SK-N-SH treated with all-trans-retinoic acid at 6 μM for 48 hours (cell line): Measurements from ENCODE around the gene HMGCR.

Source experiments
- ATAC-seq: fragments of 200-7000 bp; cut with Tn5 transposase; 3 replicates; pipeline ENCODE4 v1.9.1; 2020; ENCODE audit warnings: mild to moderate bottlenecking, moderate library complexity
- ARNTL ChIP-seq: fragments of 450-650 bp; formaldehyde crosslinking; IDR thresholded peaks from 2 replicates; pipeline ENCODE4 v1.5.0; 2020; ENCODE audit warnings: low read depth, mild to moderate bottlenecking, moderate library complexity, borderline replicate concordance
- BACH2 ChIP-seq: fragments of 250-450 bp; sonication (Bioruptor Pico); IDR thresholded peaks from 2 replicates; pipeline ENCODE4 v1.9.0; 2021; ENCODE audit warnings: mild to moderate bottlenecking, borderline replicate concordance
- CSDC2 ChIP-seq: fragments of 250-450 bp; sonication (Bioruptor Pico); IDR thresholded peaks from 2 replicates; pipeline ENCODE4 v1.5.0; 2020; ENCODE audit warnings: mild to moderate bottlenecking, moderate library complexity
- GLIS3 ChIP-seq: fragments of 250-450 bp; sonication (Bioruptor Pico); IDR thresholded peaks from 2 replicates; pipeline ENCODE4 v1.5.0; 2020; ENCODE audit warnings: mild to moderate bottlenecking, moderate library complexity
- OSR1 ChIP-seq: fragments of 250-450 bp; sonication (Bioruptor Pico); IDR thresholded peaks from 2 replicates; pipeline ENCODE4 v1.8.0; 2022; ENCODE audit warnings: moderate library complexity, mild to moderate bottlenecking, inconsistent platforms
- PPARA ChIP-seq: fragments of 250-450 bp; sonication (Bioruptor Pico); IDR thresholded peaks from 2 replicates; pipeline ENCODE4 v1.5.0; 2020; ENCODE audit warnings: mild to moderate bottlenecking, borderline replicate concordance
- RARB ChIP-seq: fragments of 250-450 bp; sonication (Bioruptor Pico); IDR thresholded peaks from 2 replicates; pipeline ENCODE4 v1.8.0; 2021; ENCODE audit warnings: mild to moderate bottlenecking, moderate library complexity
- SNAI2 ChIP-seq: fragments of 250-450 bp; sonication (Bioruptor Pico); IDR thresholded peaks from 2 replicates; pipeline ENCODE4 v1.5.0; 2020; ENCODE audit warnings: mild to moderate bottlenecking, moderate library complexity
- TCF4 ChIP-seq: fragments of 250-450 bp; sonication (Bioruptor Pico); IDR thresholded peaks from 2 replicates; pipeline ENCODE4 v1.8.0; 2021; ENCODE audit warnings: mild to moderate bottlenecking, moderate library complexity, borderline replicate concordance
- TOX ChIP-seq: fragments of 250-450 bp; sonication (Bioruptor Pico); IDR thresholded peaks from 2 replicates; pipeline ENCODE4 v1.8.0; 2021; ENCODE audit warnings: mild to moderate bottlenecking, moderate library complexity, borderline replicate concordance
- ZFP3 ChIP-seq: fragments of 250-450 bp; sonication (Bioruptor Pico); IDR thresholded peaks from 2 replicates; pipeline ENCODE4 v1.5.0; 2020; ENCODE audit warnings: mild to moderate bottlenecking, moderate library complexity
- ZFP30 ChIP-seq: fragments of 450-650 bp; formaldehyde crosslinking; IDR thresholded peaks from 2 replicates; pipeline ENCODE4 v1.5.0; 2022; ENCODE audit warnings: mild to moderate bottlenecking, moderate library complexity
- ZNF565 ChIP-seq: fragments of 450-650 bp; formaldehyde crosslinking; conservative IDR thresholded peaks from 2 replicates; pipeline ENCODE4 v1.5.0; 2020; ENCODE audit warnings: low read depth, mild to moderate bottlenecking, moderate library complexity
- ZNF70 ChIP-seq: fragments of 450-650 bp; formaldehyde crosslinking; IDR thresholded peaks from 2 replicates; pipeline ENCODE4 v1.5.0; 2020; ENCODE audit warnings: mild to moderate bottlenecking, moderate library complexity
- ZNF8 ChIP-seq: fragments of 450-650 bp; formaldehyde crosslinking; IDR thresholded peaks from 2 replicates; pipeline ENCODE4 v1.5.0; 2020; ENCODE audit warnings: mild to moderate bottlenecking, moderate library complexity
- TF ChIP-seq, protein P1 (sequence below): fragments of 250-450 bp; sonication (Bioruptor Pico); IDR thresholded peaks from 2 replicates; pipeline ENCODE4 v1.5.1; 2021; ENCODE audit warnings: mild to moderate bottlenecking, moderate library complexity
- TF ChIP-seq, protein P2 (sequence below): fragments of 250-450 bp; sonication (Bioruptor Pico); IDR thresholded peaks from 2 replicates; pipeline ENCODE4 v1.5.1; 2020; ENCODE audit warnings: low read depth, mild to moderate bottlenecking, moderate library complexity
- TF ChIP-seq, protein P3 (sequence below): fragments of 250-450 bp; sonication (Bioruptor Pico); IDR thresholded peaks from 2 replicates; pipeline ENCODE4 v1.5.0; 2020; ENCODE audit warnings: mild to moderate bottlenecking, moderate library complexity
- TF ChIP-seq, protein P4 (sequence below): fragments of 250-450 bp; sonication (Bioruptor Pico); IDR thresholded peaks from 2 replicates; pipeline ENCODE4 v1.8.0; 2021; ENCODE audit warnings: low read depth, mild to moderate bottlenecking, moderate library complexity, borderline replicate concordance

HMGCR gene

DNA sequence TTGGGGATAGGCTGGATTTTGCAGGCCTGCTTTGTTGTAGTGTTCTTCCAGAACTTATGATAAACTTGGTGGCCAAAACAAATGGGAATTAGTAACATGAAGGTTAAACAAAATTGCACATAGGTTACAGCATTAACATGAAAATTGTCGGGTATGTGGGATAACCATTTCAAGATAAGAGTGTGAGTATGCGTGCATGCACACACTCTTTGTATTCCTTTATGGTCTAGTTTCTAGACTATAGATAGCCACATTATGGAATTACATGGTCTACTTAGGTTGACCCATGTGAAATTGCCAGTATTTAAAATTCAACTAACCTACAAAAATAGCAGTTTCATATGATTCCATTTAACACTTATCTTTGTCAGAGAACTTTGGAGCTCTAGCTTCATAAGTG, 1.4 kb downstream of the HMGCR start:
- ATAC-seq, result no peak
- TF ChIP-seq TCF4, result no peak
- no peak for TF ChIP-seq ZNF565
- TF ChIP-seq ZNF70 (CRISPR knock-in tag), result no peak
- TF ChIP-seq RARB (CRISPR knock-in tag), result no peak
- TF ChIP-seq ZNF8 (CRISPR knock-in tag), result no peak
- TF ChIP-seq GLIS3 (CRISPR knock-in tag), result no peak
- TF ChIP-seq, protein P1, sequence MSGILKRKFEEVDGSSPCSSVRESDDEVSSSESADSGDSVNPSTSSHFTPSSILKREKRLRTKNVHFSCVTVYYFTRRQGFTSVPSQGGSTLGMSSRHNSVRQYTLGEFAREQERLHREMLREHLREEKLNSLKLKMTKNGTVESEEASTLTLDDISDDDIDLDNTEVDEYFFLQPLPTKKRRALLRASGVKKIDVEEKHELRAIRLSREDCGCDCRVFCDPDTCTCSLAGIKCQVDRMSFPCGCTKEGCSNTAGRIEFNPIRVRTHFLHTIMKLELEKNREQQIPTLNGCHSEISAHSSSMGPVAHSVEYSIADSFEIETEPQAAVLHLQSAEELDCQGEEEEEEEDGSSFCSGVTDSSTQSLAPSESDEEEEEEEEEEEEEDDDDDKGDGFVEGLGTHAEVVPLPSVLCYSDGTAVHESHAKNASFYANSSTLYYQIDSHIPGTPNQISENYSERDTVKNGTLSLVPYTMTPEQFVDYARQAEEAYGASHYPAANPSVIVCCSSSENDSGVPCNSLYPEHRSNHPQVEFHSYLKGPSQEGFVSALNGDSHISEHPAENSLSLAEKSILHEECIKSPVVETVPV (CRISPR knock-in tag), result no peak
- TF ChIP-seq, protein P2, sequence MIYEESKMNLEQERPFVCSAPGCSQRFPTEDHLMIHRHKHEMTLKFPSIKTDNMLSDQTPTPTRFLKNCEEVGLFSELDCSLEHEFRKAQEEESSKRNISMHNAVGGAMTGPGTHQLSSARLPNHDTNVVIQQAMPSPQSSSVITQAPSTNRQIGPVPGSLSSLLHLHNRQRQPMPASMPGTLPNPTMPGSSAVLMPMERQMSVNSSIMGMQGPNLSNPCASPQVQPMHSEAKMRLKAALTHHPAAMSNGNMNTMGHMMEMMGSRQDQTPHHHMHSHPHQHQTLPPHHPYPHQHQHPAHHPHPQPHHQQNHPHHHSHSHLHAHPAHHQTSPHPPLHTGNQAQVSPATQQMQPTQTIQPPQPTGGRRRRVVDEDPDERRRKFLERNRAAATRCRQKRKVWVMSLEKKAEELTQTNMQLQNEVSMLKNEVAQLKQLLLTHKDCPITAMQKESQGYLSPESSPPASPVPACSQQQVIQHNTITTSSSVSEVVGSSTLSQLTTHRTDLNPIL (CRISPR knock-in tag), result no peak
- TF ChIP-seq BACH2, result no peak
- no peak for TF ChIP-seq ARNTL (CRISPR knock-in tag)
- TF ChIP-seq TOX (CRISPR knock-in tag), result no peak
- TF ChIP-seq PPARA (CRISPR knock-in tag), result no peak

DNA sequence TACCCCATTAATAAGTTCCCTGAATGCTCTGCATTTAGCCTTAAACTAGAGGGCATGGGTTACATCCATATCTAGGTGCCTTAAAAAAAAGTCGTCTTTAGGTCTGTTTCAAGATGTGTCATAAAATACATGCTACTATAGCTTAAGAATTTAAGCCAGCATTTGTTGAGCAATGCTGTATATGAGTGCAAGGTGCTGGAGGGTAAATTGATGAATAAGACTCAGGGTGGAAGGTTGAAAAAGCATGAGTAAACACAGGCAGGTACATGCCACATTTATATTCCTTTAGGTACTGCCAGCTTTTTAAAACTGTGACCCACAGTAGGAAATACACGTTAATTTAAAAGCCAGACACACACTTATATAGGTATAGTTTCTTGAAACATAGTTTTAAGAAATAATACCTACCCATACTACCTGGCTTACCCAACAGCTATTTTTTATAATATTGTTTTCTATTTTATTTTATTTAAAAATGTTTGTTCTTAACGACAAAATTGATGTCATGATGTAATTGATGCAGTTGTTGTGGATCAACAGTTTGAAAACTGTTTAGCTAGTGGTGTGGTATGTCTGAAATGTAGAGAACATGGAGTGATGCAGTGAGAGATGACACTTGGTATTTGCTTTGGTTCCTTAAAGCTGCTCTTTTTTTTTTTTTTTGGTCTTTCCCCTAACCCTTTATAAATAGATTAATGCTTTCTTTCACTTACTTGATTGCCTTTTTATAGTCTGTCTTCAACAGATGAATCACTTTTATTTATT, 3.9 kb downstream of the HMGCR start:
- TF ChIP-seq, protein P2 (CRISPR knock-in tag), result no peak
- no peak for TF ChIP-seq OSR1 (CRISPR knock-in tag)
- TF ChIP-seq RARB (CRISPR knock-in tag), result no peak
- no peak for TF ChIP-seq ARNTL (CRISPR knock-in tag)
- TF ChIP-seq ZFP30 (CRISPR knock-in tag), result no peak
- TF ChIP-seq, protein P3, sequence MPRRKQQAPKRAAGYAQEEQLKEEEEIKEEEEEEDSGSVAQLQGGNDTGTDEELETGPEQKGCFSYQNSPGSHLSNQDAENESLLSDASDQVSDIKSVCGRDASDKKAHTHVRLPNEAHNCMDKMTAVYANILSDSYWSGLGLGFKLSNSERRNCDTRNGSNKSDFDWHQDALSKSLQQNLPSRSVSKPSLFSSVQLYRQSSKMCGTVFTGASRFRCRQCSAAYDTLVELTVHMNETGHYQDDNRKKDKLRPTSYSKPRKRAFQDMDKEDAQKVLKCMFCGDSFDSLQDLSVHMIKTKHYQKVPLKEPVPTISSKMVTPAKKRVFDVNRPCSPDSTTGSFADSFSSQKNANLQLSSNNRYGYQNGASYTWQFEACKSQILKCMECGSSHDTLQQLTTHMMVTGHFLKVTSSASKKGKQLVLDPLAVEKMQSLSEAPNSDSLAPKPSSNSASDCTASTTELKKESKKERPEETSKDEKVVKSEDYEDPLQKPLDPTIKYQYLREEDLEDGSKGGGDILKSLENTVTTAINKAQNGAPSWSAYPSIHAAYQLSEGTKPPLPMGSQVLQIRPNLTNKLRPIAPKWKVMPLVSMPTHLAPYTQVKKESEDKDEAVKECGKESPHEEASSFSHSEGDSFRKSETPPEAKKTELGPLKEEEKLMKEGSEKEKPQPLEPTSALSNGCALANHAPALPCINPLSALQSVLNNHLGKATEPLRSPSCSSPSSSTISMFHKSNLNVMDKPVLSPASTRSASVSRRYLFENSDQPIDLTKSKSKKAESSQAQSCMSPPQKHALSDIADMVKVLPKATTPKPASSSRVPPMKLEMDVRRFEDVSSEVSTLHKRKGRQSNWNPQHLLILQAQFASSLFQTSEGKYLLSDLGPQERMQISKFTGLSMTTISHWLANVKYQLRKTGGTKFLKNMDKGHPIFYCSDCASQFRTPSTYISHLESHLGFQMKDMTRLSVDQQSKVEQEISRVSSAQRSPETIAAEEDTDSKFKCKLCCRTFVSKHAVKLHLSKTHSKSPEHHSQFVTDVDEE, result no peak
- TF ChIP-seq GLIS3 (CRISPR knock-in tag), result no peak
- TF ChIP-seq ZFP3 (CRISPR knock-in tag), result no peak
- TF ChIP-seq, protein P4, sequence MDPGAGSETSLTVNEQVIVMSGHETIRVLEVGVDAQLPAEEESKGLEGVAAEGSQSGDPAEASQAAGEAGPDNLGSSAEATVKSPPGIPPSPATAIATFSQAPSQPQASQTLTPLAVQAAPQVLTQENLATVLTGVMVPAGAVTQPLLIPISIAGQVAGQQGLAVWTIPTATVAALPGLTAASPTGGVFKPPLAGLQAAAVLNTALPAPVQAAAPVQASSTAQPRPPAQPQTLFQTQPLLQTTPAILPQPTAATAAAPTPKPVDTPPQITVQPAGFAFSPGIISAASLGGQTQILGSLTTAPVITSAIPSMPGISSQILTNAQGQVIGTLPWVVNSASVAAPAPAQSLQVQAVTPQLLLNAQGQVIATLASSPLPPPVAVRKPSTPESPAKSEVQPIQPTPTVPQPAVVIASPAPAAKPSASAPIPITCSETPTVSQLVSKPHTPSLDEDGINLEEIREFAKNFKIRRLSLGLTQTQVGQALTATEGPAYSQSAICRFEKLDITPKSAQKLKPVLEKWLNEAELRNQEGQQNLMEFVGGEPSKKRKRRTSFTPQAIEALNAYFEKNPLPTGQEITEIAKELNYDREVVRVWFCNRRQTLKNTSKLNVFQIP (CRISPR knock-in tag), result no peak
- no peak for TF ChIP-seq PPARA (CRISPR knock-in tag)
- ATAC-seq, result no peak

DNA sequence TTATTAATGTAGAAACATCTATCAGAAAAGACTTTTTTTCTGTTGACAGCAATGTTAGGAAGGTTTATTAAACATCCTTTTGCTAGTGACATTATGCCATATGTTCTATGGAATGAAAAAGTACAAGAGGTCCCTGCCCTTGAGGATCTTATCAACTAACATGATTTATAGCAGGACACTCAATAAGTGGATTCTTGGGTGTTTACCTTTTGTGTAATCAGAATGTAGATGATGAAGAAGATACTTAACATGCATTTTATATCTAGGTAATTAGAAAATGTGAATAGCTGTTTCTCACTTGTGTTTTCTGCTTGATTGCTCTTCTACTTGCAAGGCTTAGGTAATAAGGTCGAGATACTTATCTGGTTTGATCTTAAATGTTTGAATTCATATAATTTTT, 4.9 kb downstream of the HMGCR start:
- no peak for ATAC-seq
- TF ChIP-seq ZNF70 (CRISPR knock-in tag), result no peak

DNA sequence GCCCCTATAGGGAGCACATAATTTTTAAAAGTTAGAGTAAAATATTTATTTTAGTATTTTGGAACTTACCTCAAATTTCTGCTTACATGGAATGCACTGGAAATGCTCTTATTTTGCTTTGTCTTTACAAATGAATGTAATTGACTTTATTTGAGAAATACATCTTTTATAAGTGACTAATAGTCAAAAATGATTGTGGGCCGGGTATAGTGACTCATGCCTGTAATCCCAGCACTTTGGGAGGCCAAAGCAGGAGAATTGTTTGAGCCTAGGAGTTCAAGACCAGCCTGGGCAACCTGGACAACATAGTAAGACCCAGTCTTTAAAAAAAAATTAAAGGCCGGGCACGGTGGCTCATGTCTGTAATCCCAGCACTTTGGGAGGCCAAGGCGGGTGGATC, 5.8 kb downstream of the HMGCR start:
- TF ChIP-seq BACH2, result no peak
- TF ChIP-seq CSDC2, result no peak
- no peak for TF ChIP-seq ZFP3 (CRISPR knock-in tag)
- no peak for TF ChIP-seq SNAI2 (CRISPR knock-in tag)
- TF ChIP-seq RARB (CRISPR knock-in tag), result no peak
- no peak for TF ChIP-seq ZNF565
- no peak for ATAC-seq
